ENCODE results near the gene SLC37A1. TPM values are rescaled to one million over a fixed set of nuclear protein-coding genes. Genes with fewer than 3 reads are reported as not detected.
"Not testable (repeated sequence)": the region's sequence is repeated elsewhere in the genome, so short reads cannot be mapped to it uniquely, and the experiment has no call there.

The SLC37A1 gene
- total RNA-seq, 2 donors from 2014 or later, result 98.5 to 118 TPM

DNA sequence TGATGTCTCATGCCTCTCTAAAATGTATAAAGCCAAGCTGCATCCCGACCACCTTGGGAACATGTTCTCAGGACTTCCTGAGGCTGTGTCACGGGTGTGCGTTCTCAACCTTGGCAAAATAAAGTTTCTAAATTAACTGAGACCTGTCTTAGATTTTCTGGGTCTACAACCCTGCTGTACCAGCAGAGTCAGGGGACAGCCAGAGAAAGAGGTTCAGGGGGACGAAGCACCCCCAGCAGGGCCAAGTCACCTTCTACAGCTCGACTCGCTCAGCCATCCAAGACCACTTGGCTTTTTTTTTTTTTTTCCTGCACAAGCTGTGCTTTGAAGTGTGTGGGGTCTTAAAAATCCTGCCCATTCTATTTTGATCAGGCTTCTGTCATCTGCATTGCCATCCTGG lies 111.3 kb downstream of the SLC37A1 start:
- Histone ChIP-seq H3K27me3 (no peaks in the 10 kb centered on the region), H3K9me3 (no peaks in the 10 kb centered on the region), H3K9ac (ENCODE audit: low read depth in 2 of 2, low read length in 2 of 2) (no peak overlapping the region), H3K36me3 (no peaks in the 10 kb centered on the region), H3K4me1 (no peaks in the 10 kb centered on the region), H3K4me3 (no peak overlapping the region), H3K27ac (no peak overlapping the region)
- no peak for TF ChIP-seq CTCF (IDR thresholded peaks at IDR 0.05)
- intact Hi-C loops (cut with DNase I), result no loop called here
- DNase-seq, result no peak

DNA sequence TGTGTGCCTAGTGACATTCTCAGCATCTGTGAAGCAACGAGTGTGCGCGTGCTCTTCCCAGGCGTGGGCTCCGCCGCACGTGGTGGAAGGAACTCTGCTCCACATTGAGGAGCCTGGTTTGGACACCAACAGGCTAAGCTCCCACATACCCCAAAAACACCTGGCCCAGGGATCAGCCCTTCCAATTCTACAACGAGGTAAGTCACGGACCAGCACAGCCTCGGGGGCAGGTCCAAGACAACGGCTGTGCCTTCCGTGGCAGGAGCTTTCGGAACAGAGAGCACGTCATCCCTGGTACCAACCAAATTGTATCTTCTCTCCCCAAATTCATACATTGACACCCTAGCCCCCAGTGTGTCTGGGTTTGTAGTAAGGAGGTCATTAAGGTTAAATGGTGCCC lies 112.5 kb downstream of the SLC37A1 start:
- H3K36me3 ChIP-seq, result no peaks in the 10 kb centered on the region
- H3K27ac ChIP-seq, result no peak overlapping the region
- no peaks in the 10 kb centered on the region for H3K9me3 ChIP-seq
- H3K27me3 ChIP-seq, result no peaks in the 10 kb centered on the region
- DNase-seq, result no peak
- H3K9ac ChIP-seq (ENCODE audit: low read depth in 2 of 2, low read length in 2 of 2), result no peak overlapping the region
- no peaks in the 10 kb centered on the region for H3K4me1 ChIP-seq
- no peak overlapping the region for H3K4me3 ChIP-seq
- intact Hi-C loops (cut with DNase I), result no loop called here
- TF ChIP-seq CTCF (IDR thresholded peaks at IDR 0.05), result no peak

- H3K9ac ChIP-seq (ENCODE audit: low read depth in 2 of 2, low read length in 2 of 2), result no peak overlapping the region
- H3K4me3 ChIP-seq, result no peak overlapping the region
- no peaks in the 10 kb centered on the region for H3K27me3 ChIP-seq
- H3K9me3 ChIP-seq, result no peaks in the 10 kb centered on the region
- no peaks in the 10 kb centered on the region for H3K36me3 ChIP-seq
- intact Hi-C loops (cut with DNase I), result no loop called here
- no peaks in the 10 kb centered on the region for H3K4me1 ChIP-seq
- no peak overlapping the region for H3K27ac ChIP-seq
- DNase-seq, result no peak
- no peak for TF ChIP-seq CTCF (IDR thresholded peaks at IDR 0.05)
Measured at GRCh38 chr21:42627527-42628289, 114.1 kb downstream of the SLC37A1 start.

DNA sequence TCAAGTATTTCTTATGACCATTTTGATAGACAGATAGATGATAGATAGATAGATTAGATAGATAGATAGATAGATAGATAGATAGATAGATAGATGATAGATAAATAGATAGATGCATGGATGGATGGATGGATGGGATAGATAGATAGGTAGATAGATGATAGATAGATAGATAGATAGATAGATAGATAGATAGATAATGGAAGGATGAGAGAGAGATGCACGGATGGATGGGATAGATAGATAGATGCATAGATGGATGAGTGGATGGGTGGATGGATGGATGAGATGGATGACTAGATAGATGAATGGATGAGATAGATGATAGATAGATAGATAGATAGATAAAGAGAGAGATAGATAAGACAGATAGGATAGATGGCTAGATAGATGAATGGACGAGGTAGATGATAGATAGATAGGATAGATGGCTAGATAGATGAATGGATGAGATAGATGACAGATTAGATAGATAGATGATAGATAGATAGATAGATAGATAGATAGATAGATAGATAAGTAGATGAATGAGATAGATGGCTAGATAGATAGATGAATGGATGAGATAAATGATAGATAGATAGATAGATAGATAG lies 114.9 kb downstream of the SLC37A1 start:
- H3K9me3 ChIP-seq; H3K9ac ChIP-seq (ENCODE audit: low read depth in 2 of 2, low read length in 2 of 2); H3K4me1 ChIP-seq; H3K4me3 ChIP-seq; DNase-seq; H3K36me3 ChIP-seq; intact Hi-C loops (cut with DNase I); H3K27ac ChIP-seq; H3K27me3 ChIP-seq: not testable (repeated sequence)

DNA sequence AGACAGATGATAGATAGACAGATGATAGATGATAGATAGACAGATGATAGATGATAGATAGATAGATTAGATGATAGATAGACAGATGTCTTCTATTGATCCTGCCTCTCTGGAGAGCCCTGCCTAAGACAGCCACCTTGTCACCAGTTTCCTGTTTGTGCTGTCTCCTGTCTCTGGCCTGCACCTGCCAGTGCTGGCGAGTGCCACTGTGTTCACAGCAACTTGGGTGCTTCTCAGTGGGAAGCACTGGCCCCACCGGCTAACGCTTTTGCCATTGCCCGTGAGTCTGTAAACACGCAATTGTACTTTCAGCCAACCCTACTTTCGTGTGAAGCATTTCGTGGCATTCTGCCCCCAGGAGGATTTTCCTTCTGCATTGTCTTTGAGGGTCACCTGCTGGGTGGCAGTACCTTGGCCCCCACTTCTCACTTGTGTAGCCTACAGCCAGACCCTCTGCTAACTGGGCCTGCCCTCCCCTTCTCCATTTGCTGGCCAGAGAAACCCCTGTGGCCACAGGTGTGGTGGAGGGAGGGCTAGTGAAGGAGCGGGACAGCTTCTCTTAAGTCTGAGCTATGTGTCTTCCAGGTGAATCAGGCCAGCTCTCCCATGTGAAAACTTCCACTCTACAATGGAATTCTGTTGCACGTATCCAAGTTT lies 116.4 kb downstream of the SLC37A1 start:
- no peak for TF ChIP-seq CTCF (IDR thresholded peaks at IDR 0.05)
- H3K4me3 ChIP-seq, result no peak overlapping the region
- DNase-seq, result no peak
- no peaks in the 10 kb centered on the region for H3K27me3 ChIP-seq
- H3K9ac ChIP-seq (ENCODE audit: low read depth in 2 of 2, low read length in 2 of 2), result no peak overlapping the region
- no peaks in the 10 kb centered on the region for H3K4me1 ChIP-seq
- H3K27ac ChIP-seq, result no peak overlapping the region
- no peaks in the 10 kb centered on the region for H3K36me3 ChIP-seq
- H3K9me3 ChIP-seq, result no peaks in the 10 kb centered on the region
- intact Hi-C loops (cut with DNase I), result no loop called here

- Histone ChIP-seq H3K4me1 (no peaks in the 10 kb centered on the region), H3K36me3 (no peaks in the 10 kb centered on the region), H3K27me3 (no peaks in the 10 kb centered on the region), H3K9me3 (no peaks in the 10 kb centered on the region), H3K27ac (no peak overlapping the region), H3K4me3 (no peak overlapping the region), H3K9ac (ENCODE audit: low read depth in 2 of 2, low read length in 2 of 2) (no peak overlapping the region)
- no peak for TF ChIP-seq CTCF (IDR thresholded peaks at IDR 0.05)
- no peak for DNase-seq
- intact Hi-C loops (cut with DNase I), result no loop called here
Measured at GRCh38 chr21:42630626-42631025, 117.0 kb downstream of the SLC37A1 start.

Data from colonic mucosa (tissue), 4 donors.